Loucy (cell line): ENCODE measurements around the gene SUN5.

Experiments
- H2AFZ ChIP-seq: fragments of 200-600 bp; sonication (generic); 2 replicates; pipeline ENCODE4 v1.6.0; 2016; ENCODE audit warnings: antibody characterized with exemption, mild to moderate bottlenecking, low read length, moderate library complexity
- H3F3A ChIP-seq: fragments of 200-600 bp; 2 replicates; pipeline ENCODE4 v1.6.0; 2016; ENCODE audit warnings: antibody characterized with exemption, low read depth, mild to moderate bottlenecking
- H3K27me3 ChIP-seq: fragments of 200-600 bp; sonication (generic); 2 replicates; pipeline ENCODE4 v1.6.1; 2014; ENCODE audit warnings: low read length, mild to moderate bottlenecking; ENCODE audit not compliant: insufficient read depth, poor library complexity, severe bottlenecking
- H3K36me3 ChIP-seq: fragments of 200-600 bp; sonication (generic); 2 replicates; pipeline ENCODE4 v1.6.1; 2016; ENCODE audit warnings: low read length; ENCODE audit not compliant: insufficient read depth
- H3K4me1 ChIP-seq: fragments of 200-600 bp; sonication (generic); 2 replicates; pipeline ENCODE4 v1.5.1; 2014; ENCODE audit warnings: low read length, mild to moderate bottlenecking; ENCODE audit not compliant: insufficient read depth, poor library complexity, severe bottlenecking
- H3K4me2 ChIP-seq: fragments of 200-600 bp; sonication (generic); 2 replicates; pipeline ENCODE4 v1.6.0; 2014; ENCODE audit warnings: antibody characterized with exemption, low read length, low read depth, mild to moderate bottlenecking; ENCODE audit not compliant: poor library complexity, severe bottlenecking
- H3K4me3 ChIP-seq: fragments of 200-600 bp; sonication (generic); 2 replicates; pipeline ENCODE4 v1.5.1; 2014; ENCODE audit warnings: low read length, mild to moderate bottlenecking, mixed read lengths; ENCODE audit not compliant: poor library complexity, severe bottlenecking
- H3K79me2 ChIP-seq: fragments of 200-600 bp; sonication (generic); 2 replicates; pipeline ENCODE4 v1.6.1; 2014; ENCODE audit warnings: low read length; ENCODE audit not compliant: insufficient read depth
- H3K9ac ChIP-seq: fragments of 200-600 bp; sonication (generic); 2 replicates; pipeline ENCODE4 v1.6.0; 2014; ENCODE audit warnings: mild to moderate bottlenecking, low read depth, low read length, moderate library complexity; ENCODE audit not compliant: poor library complexity, severe bottlenecking
- H3K9me2 ChIP-seq: fragments of 200-600 bp; sonication (generic); replicated peaks from 2 replicates; pipeline ENCODE4 v1.6.1; 2016; ENCODE audit warnings: low read depth, low read length, mixed read lengths
- H3K9me3 ChIP-seq: fragments of 200-600 bp; sonication (generic); 2 replicates; pipeline ENCODE4 v1.6.1; 2014; ENCODE audit warnings: mild to moderate bottlenecking, antibody characterized with exemption, low read length, low read depth; ENCODE audit not compliant: insufficient read depth
- H4K20me1 ChIP-seq: fragments of 200-600 bp; sonication (generic); 2 replicates; pipeline ENCODE4 v1.6.0; 2014; ENCODE audit warnings: antibody characterized with exemption, low read length, mild to moderate bottlenecking; ENCODE audit not compliant: insufficient read depth, poor library complexity, severe bottlenecking
- EZH2phosphoT487 ChIP-seq: fragments of 200-600 bp; IDR thresholded peaks from 2 replicates; pipeline ENCODE4 v1.6.1; 2018; ENCODE audit warnings: antibody characterized with exemption, mild to moderate bottlenecking, moderate library complexity, borderline replicate concordance
- TF ChIP-seq, protein P1 (sequence below): fragments of 200-600 bp; sonication (generic); conservative IDR thresholded peaks from 2 replicates; pipeline ENCODE4 v1.5.1; 2014; ENCODE audit warnings: mild to moderate bottlenecking, antibody characterized with exemption, low read length

The SUN5 gene

GRCh38 chr20:33009214-33010132, 5.2 kb upstream of the SUN5 start:
- no peaks in the 10 kb centered on the region for H4K20me1 ChIP-seq
- peaks cover 5% of the 10 kb centered on the region; the same call in 1 of the 2 replicates for H3K9me3 ChIP-seq
- no peak overlapping the region for H2AFZ ChIP-seq
- H3K27me3 ChIP-seq: no peaks in the 10 kb centered on the region
- no peaks in the 10 kb centered on the region for H3K9me2 ChIP-seq
- no peak overlapping the region for H3K9ac ChIP-seq
- no peaks in the 10 kb centered on the region for H3K79me2 ChIP-seq
- H3K4me3 ChIP-seq: no peak overlapping the region
- H3K4me1 ChIP-seq: no peaks in the 10 kb centered on the region
- no peaks in the 10 kb centered on the region for H3F3A ChIP-seq
- no peak overlapping the region for H3K4me2 ChIP-seq
- TF ChIP-seq, protein P1, sequence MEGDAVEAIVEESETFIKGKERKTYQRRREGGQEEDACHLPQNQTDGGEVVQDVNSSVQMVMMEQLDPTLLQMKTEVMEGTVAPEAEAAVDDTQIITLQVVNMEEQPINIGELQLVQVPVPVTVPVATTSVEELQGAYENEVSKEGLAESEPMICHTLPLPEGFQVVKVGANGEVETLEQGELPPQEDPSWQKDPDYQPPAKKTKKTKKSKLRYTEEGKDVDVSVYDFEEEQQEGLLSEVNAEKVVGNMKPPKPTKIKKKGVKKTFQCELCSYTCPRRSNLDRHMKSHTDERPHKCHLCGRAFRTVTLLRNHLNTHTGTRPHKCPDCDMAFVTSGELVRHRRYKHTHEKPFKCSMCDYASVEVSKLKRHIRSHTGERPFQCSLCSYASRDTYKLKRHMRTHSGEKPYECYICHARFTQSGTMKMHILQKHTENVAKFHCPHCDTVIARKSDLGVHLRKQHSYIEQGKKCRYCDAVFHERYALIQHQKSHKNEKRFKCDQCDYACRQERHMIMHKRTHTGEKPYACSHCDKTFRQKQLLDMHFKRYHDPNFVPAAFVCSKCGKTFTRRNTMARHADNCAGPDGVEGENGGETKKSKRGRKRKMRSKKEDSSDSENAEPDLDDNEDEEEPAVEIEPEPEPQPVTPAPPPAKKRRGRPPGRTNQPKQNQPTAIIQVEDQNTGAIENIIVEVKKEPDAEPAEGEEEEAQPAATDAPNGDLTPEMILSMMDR: no peak
- no peak for TF ChIP-seq EZH2phosphoT487
- no peaks in the 10 kb centered on the region for H3K36me3 ChIP-seq

DNA sequence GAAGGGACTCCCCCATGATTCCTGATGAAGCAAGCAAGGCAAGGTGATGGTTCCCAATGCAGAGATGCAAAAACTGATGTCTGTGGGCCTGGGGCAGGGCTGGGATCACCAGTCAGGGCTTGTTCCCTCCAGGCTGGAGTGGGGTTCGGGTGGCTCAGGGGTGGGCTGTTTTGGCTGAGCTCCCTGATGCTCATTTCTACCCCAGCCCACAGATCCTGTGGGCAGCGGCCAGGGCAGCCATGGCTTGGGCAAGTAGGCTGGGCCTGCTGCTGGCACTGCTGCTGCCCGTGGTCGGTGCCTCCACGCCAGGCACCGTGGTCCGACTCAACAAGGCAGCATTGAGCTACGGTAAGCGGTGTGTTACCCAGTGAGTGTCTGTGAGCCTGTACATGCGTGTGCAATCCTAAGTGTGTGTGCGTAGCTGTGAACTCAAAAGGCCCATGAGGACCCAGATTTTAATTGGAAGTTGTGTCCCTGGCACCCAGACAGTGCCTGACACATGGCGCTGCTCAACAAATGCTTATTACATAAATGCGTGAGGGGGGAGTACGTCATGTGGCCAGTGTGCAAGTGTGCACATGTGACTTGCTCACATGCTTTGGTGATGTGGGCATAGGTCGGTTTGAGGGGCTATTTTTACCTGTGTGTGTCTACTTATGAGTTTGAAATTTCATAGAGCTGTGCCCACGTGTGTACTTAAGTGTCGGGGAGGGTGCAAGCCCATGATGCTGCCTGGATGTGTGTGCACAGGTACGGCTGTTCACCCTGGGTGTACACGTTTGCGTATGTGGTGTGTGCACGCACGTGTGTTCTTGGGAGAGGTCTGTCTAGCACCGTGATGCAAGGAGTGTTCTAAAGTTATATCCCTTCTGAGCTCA, 4.3 kb upstream of the SUN5 start:
- H3K4me2 ChIP-seq: no peak overlapping the region

More for the DNA sequence above, 4.3 kb upstream of the SUN5 start:
- Histone ChIP-seq H4K20me1 (no peaks in the 10 kb centered on the region), H3K27me3 (no peaks in the 10 kb centered on the region), H3K4me3 (no peak overlapping the region), H3F3A (no peaks in the 10 kb centered on the region), H2AFZ (no peak overlapping the region), H3K9ac (no peak overlapping the region), H3K9me3 (peaks cover 5% of the 10 kb centered on the region; the same call in 1 of the 2 replicates), H3K4me1 (no peaks in the 10 kb centered on the region), H3K9me2 (no peaks in the 10 kb centered on the region), H3K79me2 (no peaks in the 10 kb centered on the region), H3K36me3 (no peaks in the 10 kb centered on the region)
- TF ChIP-seq, protein P1: no peak
- TF ChIP-seq EZH2phosphoT487: no peak
